ENCODE data around the gene RNF217.

The RNF217 gene

DNA sequence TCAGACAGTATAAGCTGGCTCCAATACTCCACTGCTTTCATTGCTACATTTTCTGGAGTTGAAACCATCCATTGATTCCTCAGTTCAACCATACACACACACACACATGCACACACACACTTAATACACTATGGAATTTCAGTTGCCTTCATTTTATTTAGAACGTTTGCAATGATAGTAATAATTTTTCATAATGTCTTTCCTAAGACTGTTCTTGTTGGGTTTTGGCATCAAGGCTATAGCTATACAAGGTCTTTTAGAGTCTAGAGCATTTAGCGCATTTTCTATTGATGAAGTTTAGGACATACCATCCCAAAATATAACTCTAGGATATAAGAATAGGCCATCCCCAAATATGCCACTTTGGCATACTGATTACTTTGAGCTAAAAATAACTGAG is 175.8 kb downstream of the RNF217 start:
- no peaks in the 10 kb centered on the region; the same call in 1 of the 2 replicates for H3K36me3 ChIP-seq (ENCODE audit: insufficient read depth)

DNA sequence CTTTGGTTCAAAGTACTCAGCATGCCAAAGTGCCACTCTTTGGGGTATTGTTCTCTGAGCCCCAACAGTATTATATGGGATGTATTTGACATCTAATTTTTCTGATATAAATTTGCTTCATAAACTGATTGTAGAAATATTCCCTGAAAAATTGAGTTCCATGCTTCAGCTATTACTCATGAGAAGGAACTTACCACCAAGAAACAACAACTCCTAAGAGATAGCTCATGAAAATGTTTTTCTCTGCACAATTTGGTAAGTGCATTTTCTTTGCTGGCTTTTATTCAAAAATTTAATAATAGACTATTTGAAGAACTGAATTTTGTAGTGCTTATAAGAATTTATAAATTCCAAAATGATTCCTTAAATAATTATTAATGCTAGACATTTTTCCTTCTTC is 178.6 kb downstream of the RNF217 start:
- TF ChIP-seq, protein P1, sequence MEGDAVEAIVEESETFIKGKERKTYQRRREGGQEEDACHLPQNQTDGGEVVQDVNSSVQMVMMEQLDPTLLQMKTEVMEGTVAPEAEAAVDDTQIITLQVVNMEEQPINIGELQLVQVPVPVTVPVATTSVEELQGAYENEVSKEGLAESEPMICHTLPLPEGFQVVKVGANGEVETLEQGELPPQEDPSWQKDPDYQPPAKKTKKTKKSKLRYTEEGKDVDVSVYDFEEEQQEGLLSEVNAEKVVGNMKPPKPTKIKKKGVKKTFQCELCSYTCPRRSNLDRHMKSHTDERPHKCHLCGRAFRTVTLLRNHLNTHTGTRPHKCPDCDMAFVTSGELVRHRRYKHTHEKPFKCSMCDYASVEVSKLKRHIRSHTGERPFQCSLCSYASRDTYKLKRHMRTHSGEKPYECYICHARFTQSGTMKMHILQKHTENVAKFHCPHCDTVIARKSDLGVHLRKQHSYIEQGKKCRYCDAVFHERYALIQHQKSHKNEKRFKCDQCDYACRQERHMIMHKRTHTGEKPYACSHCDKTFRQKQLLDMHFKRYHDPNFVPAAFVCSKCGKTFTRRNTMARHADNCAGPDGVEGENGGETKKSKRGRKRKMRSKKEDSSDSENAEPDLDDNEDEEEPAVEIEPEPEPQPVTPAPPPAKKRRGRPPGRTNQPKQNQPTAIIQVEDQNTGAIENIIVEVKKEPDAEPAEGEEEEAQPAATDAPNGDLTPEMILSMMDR (conservative IDR thresholded peaks at IDR 0.05; ENCODE audit: low read depth, low read length): no peak
- H3K4me3 ChIP-seq (IDR thresholded peaks at IDR 0.05; ENCODE audit: insufficient read depth, low read depth, low read length): no peak overlapping the region
- H3K27ac ChIP-seq: no peak overlapping the region
- no peak overlapping the region for H3K9ac ChIP-seq
- no peaks in the 10 kb centered on the region for H3K27me3 ChIP-seq (ENCODE audit: insufficient read depth, low read depth)
- no peak overlapping the region for H2AFZ ChIP-seq (ENCODE audit: low read depth)
- H3K4me1 ChIP-seq (ENCODE audit: low read depth, poor library complexity, severe bottlenecking): no peaks in the 10 kb centered on the region
- no peaks in the 10 kb centered on the region for H3K79me2 ChIP-seq (ENCODE audit: insufficient read depth, low read depth)
- no peaks in the 10 kb centered on the region for H3K36me3 ChIP-seq (ENCODE audit: insufficient read depth)
- no peaks in the 10 kb centered on the region for H4K20me1 ChIP-seq (ENCODE audit: insufficient read depth)
- H3K4me2 ChIP-seq: no peak overlapping the region

More for the DNA sequence above, 175.8 kb downstream of the RNF217 start:
- no peaks in the 10 kb centered on the region for H3K79me2 ChIP-seq (ENCODE audit: insufficient read depth, low read depth)
- H2AFZ ChIP-seq (ENCODE audit: low read depth): no peak overlapping the region
- H3K4me1 ChIP-seq (ENCODE audit: low read depth, poor library complexity, severe bottlenecking): no peaks in the 10 kb centered on the region
- no peak overlapping the region for H3K4me3 ChIP-seq (IDR thresholded peaks at IDR 0.05; ENCODE audit: insufficient read depth, low read depth, low read length)
- H3K27me3 ChIP-seq (ENCODE audit: insufficient read depth, low read depth): no peaks in the 10 kb centered on the region
- TF ChIP-seq, protein P1 (conservative IDR thresholded peaks at IDR 0.05; ENCODE audit: low read depth, low read length): no peak
- H3K27ac ChIP-seq: no peak overlapping the region
- no peaks in the 10 kb centered on the region for H4K20me1 ChIP-seq (ENCODE audit: insufficient read depth)
- H3K4me2 ChIP-seq: no peak overlapping the region
- H3K9ac ChIP-seq: no peak overlapping the region

Data from KMS-11 (cell line).